Measurements from ENCODE around the gene AFP. TPM values are rescaled to one million over a fixed set of nuclear protein-coding genes. Genes with fewer than 3 reads are reported as not detected.

Gene AFP
- total and polyA plus RNA-seq, 2 of the 8 experiments (the other 6 are each of a cell fraction or from before 2014, with no cell fraction given) = 6.1 to 10.4 TPM

- H3K4me3 ChIP-seq (ENCODE audit: extremely low read depth in 1 of 4, insufficient read depth in 2 of 4, low read depth in 3 of 4, low read length in 4 of 4) = no peak overlapping the region
- ChIA-PET CTCF (ENCODE audit: partially characterized antibody) (interaction anchor here (1.0 to 6.5 kb wide), 5 partner anchors 9 to 135 kb away, joined by 3 to 83 read pairs (median 27); partner anchors contain the start of gene AFP), POLR2A (ENCODE audit: partially characterized antibody) (no interaction called here)
- H3K36me3 ChIP-seq (ENCODE audit: control insufficient read depth in 2 of 4, insufficient read depth in 4 of 4, low read length in 3 of 4) = no peaks in the 10 kb centered on the region
- H3K23ac ChIP-seq (ENCODE audit: insufficient read length) = no peak overlapping the region
- WGBS, 2 experiments (ENCODE audit: extremely low coverage in 1 of 2, insufficient coverage in 1 of 2, insufficient read length in 1 of 2, insufficient replicate concordance in 2 of 2, low coverage in 1 of 2, low lambda C conversion rate in 2 of 2, missing lambda C conversion rate in 1 of 2) = 85% methylated on average over 4 of the region's 4 CpGs; no CpG with 5 or more reads in 1 of the 2 experiments
- no peaks in the 10 kb centered on the region for H3K79me2 ChIP-seq (ENCODE audit: control insufficient read depth in 1 of 2, insufficient read depth in 2 of 2, low read length in 2 of 2)
- H3K4me2 ChIP-seq (ENCODE audit: insufficient read depth in 1 of 2, low read depth in 2 of 2, low read length in 2 of 2) = no peak overlapping the region
- no peak for FAIRE-seq
- no peaks in the 10 kb centered on the region for H3K23me2 ChIP-seq (ENCODE audit: low read depth, low read length)
- DNase-seq (ENCODE audit: low read depth in 1 of 2, low spot score in 2 of 2) = no peak
- no peak overlapping the region for H2AFZ ChIP-seq (ENCODE audit: low read length)
- no peak overlapping the region for H4K91ac ChIP-seq (replicated peaks; ENCODE audit: insufficient read length, low read length)
- peaks cover 5 to 25% (median 14%) of the 10 kb centered on the region in 4 experiments for H3K4me1 ChIP-seq (replicated peaks in 1 of 4; ENCODE audit: control insufficient read depth in 3 of 4, insufficient read depth in 4 of 4, low read length in 3 of 4)
- no peak overlapping the region for H2BK120ac ChIP-seq (replicated peaks; ENCODE audit: low read depth, low read length)
- no peak overlapping the region for H3K4ac ChIP-seq (replicated peaks; ENCODE audit: insufficient read length, low read depth, low read length)
- no peaks in the 10 kb centered on the region for H3K27me3 ChIP-seq (replicated peaks in 1 of 4; ENCODE audit: control insufficient read depth in 3 of 4, extremely low read depth in 1 of 4, insufficient read depth in 3 of 4, low read length in 3 of 4)
- no peak overlapping the region for H2BK12ac ChIP-seq (ENCODE audit: low read depth, low read length)
- no peak overlapping the region for H2BK15ac ChIP-seq (ENCODE audit: low read length)
- H2AK5ac ChIP-seq (ENCODE audit: low read depth, low read length) = no peak overlapping the region
- no peak overlapping the region for H3K18ac ChIP-seq (ENCODE audit: extremely low read depth, low read length)
- no peak overlapping the region for H3K9ac ChIP-seq (replicated peaks in 1 of 4; ENCODE audit: extremely low read depth in 1 of 4, low read depth in 3 of 4, low read length in 3 of 4)
- no peaks in the 10 kb centered on the region for H3K79me1 ChIP-seq (ENCODE audit: low read depth, low read length)
- H3K27ac ChIP-seq (ENCODE audit: low read depth, low read length) = no peak overlapping the region
- no peak overlapping the region for H3K14ac ChIP-seq (ENCODE audit: insufficient read length)
- H3K56ac ChIP-seq (replicated peaks; ENCODE audit: insufficient read length, low read depth, low read length) = no peak overlapping the region
- no peaks in the 10 kb centered on the region for H3K9me3 ChIP-seq (ENCODE audit: insufficient read depth in 2 of 2, low read depth in 1 of 2, low read length in 1 of 2)
- no peak overlapping the region for H4K8ac ChIP-seq (ENCODE audit: extremely low read depth, insufficient read depth, low read length)
- no peak overlapping the region for H2BK20ac ChIP-seq (ENCODE audit: low read length)
- TF ChIP-seq POLR2AphosphoS5 (IDR thresholded peaks at IDR 0.05; ENCODE audit: low read depth, low read length) (no peak), RBBP5 (IDR thresholded peaks at IDR 0.05; ENCODE audit: borderline replicate concordance, low read depth, low read length) (no peak), SIRT6 (IDR thresholded peaks at IDR 0.05; ENCODE audit: low read length) (no peak), ASH2L (IDR thresholded peaks at IDR 0.05; ENCODE audit: low read length) (no peak), SIN3A (conservative IDR thresholded peaks at IDR 0.05 in 1 of 2, IDR thresholded peaks at IDR 0.05 in 1 of 2; ENCODE audit: low read depth in 1 of 2, low read length in 2 of 2) (no peak), PHF8 (conservative IDR thresholded peaks at IDR 0.05; ENCODE audit: low read depth, low read length) (no peak), KDM5A (IDR thresholded peaks at IDR 0.05; ENCODE audit: low read length) (no peak), NANOG (IDR thresholded peaks at IDR 0.05; ENCODE audit: insufficient read depth, low read depth, low read length, poor library complexity, severe bottlenecking) (no peak), TBP (IDR thresholded peaks at IDR 0.05; ENCODE audit: low read depth, low read length) (no peak), JUND (IDR thresholded peaks at IDR 0.05; ENCODE audit: low read length) (no peak), RXRA (IDR thresholded peaks at IDR 0.05; ENCODE audit: insufficient read depth, low read depth, low read length) (no peak)
- H4K5ac ChIP-seq (ENCODE audit: insufficient read length, low read depth, low read length) = no peak overlapping the region
- no peaks in the 10 kb centered on the region for H4K20me1 ChIP-seq (replicated peaks in 1 of 2; ENCODE audit: control insufficient read depth in 1 of 2, insufficient read depth in 2 of 2, low read length in 2 of 2)
- H2BK5ac ChIP-seq (ENCODE audit: low read depth, low read length) = no peak overlapping the region
These were observed 12.6 kb downstream of the AFP start for GRCh38 chr4:73448448-73449203.
